ENCODE data around the gene RBMS3. TPM values are rescaled to one million over a fixed set of nuclear protein-coding genes. Genes with fewer than 3 reads are reported as not detected.

Gene RBMS3
- total RNA-seq, 2 experiments from 2014 or later: 0.25 to 0.27 TPM

GRCh38 chr3:29747991-29748390, 467.1 kb downstream of the RBMS3 start:
- Mint-ChIP-seq H3K27me3 (peaks cover 3% of the 10 kb centered on the region), H3K4me1 (no peaks in the 10 kb centered on the region), H3K27ac (no peak overlapping the region), H3K4me3 (no peak overlapping the region), H3K9me3 (no peaks in the 10 kb centered on the region), H3K36me3 (ENCODE audit: low read depth) (no peaks in the 10 kb centered on the region)
- DNase-seq: no peak
- POLR2A ChIA-PET: no interaction called here
- CTCF ChIA-PET: no interaction called here

GRCh38 chr3:29751647-29752314, 470.9 kb downstream of the RBMS3 start:
- H3K36me3 Mint-ChIP-seq (ENCODE audit: low read depth): no peaks in the 10 kb centered on the region
- POLR2A ChIA-PET: no interaction called here
- H3K9me3 Mint-ChIP-seq: no peaks in the 10 kb centered on the region
- H3K27ac Mint-ChIP-seq: no peak overlapping the region
- CTCF ChIA-PET: no interaction called here
- DNase-seq: no peak
- peaks cover 3% of the 10 kb centered on the region for H3K27me3 Mint-ChIP-seq
- no peaks in the 10 kb centered on the region for H3K4me1 Mint-ChIP-seq
- no peak overlapping the region for H3K4me3 Mint-ChIP-seq

- no peak overlapping the region for H3K27ac Mint-ChIP-seq
- ChIA-PET POLR2A (no interaction called here), CTCF (no interaction called here)
- peaks cover 3% of the 10 kb centered on the region for H3K27me3 Mint-ChIP-seq
- no peak overlapping the region for H3K4me3 Mint-ChIP-seq
- DNase-seq: no peak
- H3K9me3 Mint-ChIP-seq: no peaks in the 10 kb centered on the region
- H3K36me3 Mint-ChIP-seq (ENCODE audit: low read depth): no peaks in the 10 kb centered on the region
- no peaks in the 10 kb centered on the region for H3K4me1 Mint-ChIP-seq
Observed at GRCh38 chr3:29754346-29754745, 473.5 kb downstream of the RBMS3 start.

- Mint-ChIP-seq H3K4me3 (no peak overlapping the region), H3K36me3 (ENCODE audit: low read depth) (no peaks in the 10 kb centered on the region), H3K4me1 (no peaks in the 10 kb centered on the region), H3K27ac (no peak overlapping the region), H3K9me3 (no peaks in the 10 kb centered on the region), H3K27me3 (peaks cover 3% of the 10 kb centered on the region)
- ChIA-PET POLR2A (no interaction called here), CTCF (interaction anchor here (0.6 kb wide), 1 partner anchor 41 kb away, joined by 6 read pairs; no protein-coding TSS in a partner anchor)
- no peak for DNase-seq
Observed at GRCh38 chr3:29755416-29755815, 474.5 kb downstream of the RBMS3 start.

GRCh38 chr3:29757054-29757777, 476.3 kb downstream of the RBMS3 start:
- no peak for DNase-seq
- ChIA-PET POLR2A (no interaction called here), CTCF (no interaction called here)
- no peaks in the 10 kb centered on the region for H3K36me3 Mint-ChIP-seq (ENCODE audit: low read depth)
- H3K9me3 Mint-ChIP-seq: no peaks in the 10 kb centered on the region
- H3K4me3 Mint-ChIP-seq: no peak overlapping the region
- H3K4me1 Mint-ChIP-seq: no peaks in the 10 kb centered on the region
- no peaks in the 10 kb centered on the region for H3K27me3 Mint-ChIP-seq
- no peak overlapping the region for H3K27ac Mint-ChIP-seq

- H3K36me3 Mint-ChIP-seq (ENCODE audit: low read depth): no peaks in the 10 kb centered on the region
- CTCF ChIA-PET: no interaction called here
- POLR2A ChIA-PET: no interaction called here
- no peaks in the 10 kb centered on the region for H3K27me3 Mint-ChIP-seq
- DNase-seq: no peak
- H3K4me3 Mint-ChIP-seq: no peak overlapping the region
- no peaks in the 10 kb centered on the region for H3K4me1 Mint-ChIP-seq
- no peak overlapping the region for H3K27ac Mint-ChIP-seq
- no peaks in the 10 kb centered on the region for H3K9me3 Mint-ChIP-seq
Observed at GRCh38 chr3:29758108-29758433, 477.2 kb downstream of the RBMS3 start.

- Mint-ChIP-seq H3K4me1 (no peaks in the 10 kb centered on the region), H3K36me3 (ENCODE audit: low read depth) (no peaks in the 10 kb centered on the region), H3K4me3 (no peak overlapping the region), H3K27ac (no peak overlapping the region), H3K27me3 (no peaks in the 10 kb centered on the region), H3K9me3 (no peaks in the 10 kb centered on the region)
- ChIA-PET POLR2A (no interaction called here), CTCF (no interaction called here)
- no peak for DNase-seq
Observed at GRCh38 chr3:29758434-29759322, 477.8 kb downstream of the RBMS3 start.

- Mint-ChIP-seq H3K4me3 (no peak overlapping the region), H3K9me3 (no peaks in the 10 kb centered on the region), H3K4me1 (no peaks in the 10 kb centered on the region), H3K27me3 (no peaks in the 10 kb centered on the region), H3K27ac (no peak overlapping the region), H3K36me3 (ENCODE audit: low read depth) (no peaks in the 10 kb centered on the region)
- DNase-seq: no peak
- CTCF ChIA-PET: no interaction called here
- POLR2A ChIA-PET: no interaction called here
Observed at GRCh38 chr3:29759411-29760225, 478.7 kb downstream of the RBMS3 start.

- Mint-ChIP-seq H3K36me3 (ENCODE audit: low read depth) (no peaks in the 10 kb centered on the region), H3K4me1 (no peaks in the 10 kb centered on the region), H3K9me3 (no peaks in the 10 kb centered on the region), H3K27me3 (no peaks in the 10 kb centered on the region), H3K27ac (no peak overlapping the region), H3K4me3 (no peak overlapping the region)
- ChIA-PET CTCF (no interaction called here), POLR2A (no interaction called here)
- DNase-seq: no peak
Observed at GRCh38 chr3:29760226-29760685, 479.4 kb downstream of the RBMS3 start.

- ChIA-PET POLR2A (no interaction called here), CTCF (no interaction called here)
- H3K27ac Mint-ChIP-seq: no peak overlapping the region
- no peak for DNase-seq
- H3K36me3 Mint-ChIP-seq (ENCODE audit: low read depth): no peaks in the 10 kb centered on the region
- no peaks in the 10 kb centered on the region for H3K27me3 Mint-ChIP-seq
- no peaks in the 10 kb centered on the region for H3K4me1 Mint-ChIP-seq
- H3K4me3 Mint-ChIP-seq: no peak overlapping the region
- no peaks in the 10 kb centered on the region for H3K9me3 Mint-ChIP-seq
Observed at GRCh38 chr3:29761517-29761916, 480.6 kb downstream of the RBMS3 start.

GRCh38 chr3:29763115-29763514, 482.2 kb downstream of the RBMS3 start:
- Mint-ChIP-seq H3K27me3 (no peaks in the 10 kb centered on the region), H3K27ac (no peak overlapping the region), H3K36me3 (ENCODE audit: low read depth) (no peaks in the 10 kb centered on the region), H3K4me1 (no peaks in the 10 kb centered on the region), H3K9me3 (no peaks in the 10 kb centered on the region), H3K4me3 (no peak overlapping the region)
- DNase-seq: no peak
- CTCF ChIA-PET: no interaction called here
- POLR2A ChIA-PET: no interaction called here

- no peak overlapping the region for H3K4me3 Mint-ChIP-seq
- CTCF ChIA-PET: interaction anchor here (0.6 kb wide), 1 partner anchor 285 kb away, joined by 3 read pairs; no protein-coding TSS in a partner anchor
- DNase-seq: no peak
- no peaks in the 10 kb centered on the region for H3K4me1 Mint-ChIP-seq
- H3K36me3 Mint-ChIP-seq (ENCODE audit: low read depth): no peaks in the 10 kb centered on the region
- no peaks in the 10 kb centered on the region for H3K9me3 Mint-ChIP-seq
- no peaks in the 10 kb centered on the region for H3K27me3 Mint-ChIP-seq
- H3K27ac Mint-ChIP-seq: no peak overlapping the region
- POLR2A ChIA-PET: no interaction called here
Observed at GRCh38 chr3:29764041-29764440, 483.2 kb downstream of the RBMS3 start.
